ENCODE results near the gene MSH6. TPM values are rescaled to one million over a fixed set of nuclear protein-coding genes. Genes with fewer than 3 reads are reported as not detected.

Gene MSH6
- total RNA-seq, 3 donors from 2014 or later (not counting 1 experiment from before 2014, with no cell fraction given): 18.5 to 35.5 (median 26.2) TPM

- TF ChIP-seq CTCF (IDR thresholded peaks at IDR 0.05): no peak
- no peak overlapping the region for H3K27ac Mint-ChIP-seq
- H3K27me3 Mint-ChIP-seq (ENCODE audit: low read depth in 2 of 2): peaks cover 0 to 3% of the 10 kb centered on the region in 2 donors
- H3K4me3 Mint-ChIP-seq: no peak overlapping the region
- peaks cover 0 to 5% of the 10 kb centered on the region in 2 donors for H3K4me1 Mint-ChIP-seq
- no peak overlapping the region for H3K27ac ChIP-seq (ENCODE audit: low read length)
- H3K36me3 Mint-ChIP-seq: no peaks in the 10 kb centered on the region
- no peaks in the 10 kb centered on the region for H3K9me3 Mint-ChIP-seq
- H3K27me3 ChIP-seq (ENCODE audit: control insufficient read depth, insufficient read depth, low read length): no peaks in the 10 kb centered on the region
- no peak overlapping the region for H3K4me3 ChIP-seq (ENCODE audit: low read length)
- H3K36me3 ChIP-seq (ENCODE audit: control insufficient read depth, insufficient read depth, low read length): no peaks in the 10 kb centered on the region
- DNase-seq (no peak), ATAC-seq (no peak)
- no peaks in the 10 kb centered on the region for H3K9me3 ChIP-seq (ENCODE audit: control insufficient read depth, insufficient read depth, low read length)
- intact Hi-C loops (cut with micrococcal nuclease): no loop called here
- no peaks in the 10 kb centered on the region for H3K4me1 ChIP-seq (ENCODE audit: control insufficient read depth, insufficient read depth, low read length)
Observed at GRCh38 chr2:47774567-47774966, 8.4 kb upstream of the MSH6 start.

- Mint-ChIP-seq H3K9me3 (no peaks in the 10 kb centered on the region), H3K4me1 (no peaks in the 10 kb centered on the region), H3K27ac (no peak overlapping the region), H3K4me3 (no peak overlapping the region), H3K36me3 (no peaks in the 10 kb centered on the region), H3K27me3 (ENCODE audit: low read depth in 2 of 2) (peaks cover 0 to 3% of the 10 kb centered on the region in 2 donors)
- 92% methylated on average over 13 of the region's 13 CpGs for WGBS (ENCODE audit: insufficient coverage)
- peaks cover 4% of the 10 kb centered on the region for H3K4me1 ChIP-seq (ENCODE audit: control insufficient read depth, insufficient read depth, low read length)
- ATAC-seq (no peak), DNase-seq (no peak)
- no peaks in the 10 kb centered on the region for H3K27me3 ChIP-seq (ENCODE audit: control insufficient read depth, insufficient read depth, low read length)
- H3K9me3 ChIP-seq (ENCODE audit: control insufficient read depth, insufficient read depth, low read length): no peaks in the 10 kb centered on the region
- no peak for TF ChIP-seq CTCF (IDR thresholded peaks at IDR 0.05)
- H3K4me3 ChIP-seq (ENCODE audit: low read length): no peak overlapping the region
- intact Hi-C loops (cut with micrococcal nuclease): no loop called here
- H3K27ac ChIP-seq (ENCODE audit: low read length): no peak overlapping the region
- no peaks in the 10 kb centered on the region for H3K36me3 ChIP-seq (ENCODE audit: control insufficient read depth, insufficient read depth, low read length)
Observed at GRCh38 chr2:47777277-47777937, 5.5 kb upstream of the MSH6 start.

- DNase-seq (no peak), ATAC-seq (no peak)
- H3K4me1 Mint-ChIP-seq: peaks cover 0 to 6% of the 10 kb centered on the region in 2 donors
- peaks cover 4% of the 10 kb centered on the region for H3K4me1 ChIP-seq (ENCODE audit: control insufficient read depth, insufficient read depth, low read length)
- H3K4me3 ChIP-seq (ENCODE audit: low read length): no peak overlapping the region
- H3K4me3 Mint-ChIP-seq: no peak overlapping the region
- H3K9me3 ChIP-seq (ENCODE audit: control insufficient read depth, insufficient read depth, low read length): no peaks in the 10 kb centered on the region
- no peaks in the 10 kb centered on the region for H3K36me3 ChIP-seq (ENCODE audit: control insufficient read depth, insufficient read depth, low read length)
- H3K27me3 ChIP-seq (ENCODE audit: control insufficient read depth, insufficient read depth, low read length): no peaks in the 10 kb centered on the region
- no peaks in the 10 kb centered on the region for H3K36me3 Mint-ChIP-seq
- H3K27ac ChIP-seq (ENCODE audit: low read length): no peak overlapping the region
- no peak for TF ChIP-seq CTCF (IDR thresholded peaks at IDR 0.05)
- peaks cover 0 to 3% of the 10 kb centered on the region in 2 donors for H3K27me3 Mint-ChIP-seq (ENCODE audit: low read depth in 2 of 2)
- H3K27ac Mint-ChIP-seq: no peak overlapping the region
- no peaks in the 10 kb centered on the region for H3K9me3 Mint-ChIP-seq
- 93% methylated on average over 7 of the region's 8 CpGs for WGBS (ENCODE audit: insufficient coverage)
- intact Hi-C loops (cut with micrococcal nuclease): no loop called here
Observed at GRCh38 chr2:47778698-47779425, 4.1 kb upstream of the MSH6 start.

All from natural killer cell (primary cell).